G401 (cell line): ENCODE measurements around the gene CNOT11. TPM values are rescaled to one million over a fixed set of nuclear protein-coding genes. Genes with fewer than 3 reads are reported as not detected.
"Not testable (repeated sequence)": the region's sequence is repeated elsewhere in the genome, so short reads cannot be mapped to it uniquely, and the experiment has no call there.

Experiments used
- DNase-seq: peaks from one replicate; pipeline ENCODE4 v3.0.0-alpha.2; 2015; ENCODE audit warnings: low spot score
- in situ Hi-C: cut with HindIII; loops from 2 replicates; pipeline ENCODE4 v1.10.0; 2016; ENCODE audit warnings: low sequenced_read_pairs, mixed read lengths
- total RNA-seq: library from RNA; depleted of rRNA; stranded (reverse); fragments of >200 nt; shearing (Covaris generic); gene quantifications from 2 replicates; pipeline ENCODE4 v1.2.3, GENCODE V29; 2014

Gene CNOT11
- total RNA-seq, 1 experiment from 2014 or later, result 89.0 TPM

DNA sequence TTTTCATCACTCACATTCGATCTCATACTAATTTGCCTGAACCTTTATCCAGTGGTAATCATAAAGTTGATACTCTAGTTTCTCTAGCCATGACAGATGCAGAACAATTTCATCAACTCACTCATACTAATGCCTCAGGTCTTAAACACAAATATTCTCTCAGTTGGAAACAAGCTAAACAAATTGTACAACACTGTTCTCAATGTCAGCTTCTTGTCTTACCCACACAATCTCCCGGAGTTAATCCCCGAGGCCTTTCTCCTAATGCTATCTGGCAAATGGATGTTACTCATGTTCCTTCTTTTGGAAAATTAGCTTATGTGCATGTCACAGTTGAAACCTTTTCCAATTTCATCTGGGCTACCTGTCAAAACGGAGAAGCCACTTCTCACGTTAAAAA lies 11.5 kb upstream of the CNOT11 start:
- in situ Hi-C loops, result no loop called here

DNA sequence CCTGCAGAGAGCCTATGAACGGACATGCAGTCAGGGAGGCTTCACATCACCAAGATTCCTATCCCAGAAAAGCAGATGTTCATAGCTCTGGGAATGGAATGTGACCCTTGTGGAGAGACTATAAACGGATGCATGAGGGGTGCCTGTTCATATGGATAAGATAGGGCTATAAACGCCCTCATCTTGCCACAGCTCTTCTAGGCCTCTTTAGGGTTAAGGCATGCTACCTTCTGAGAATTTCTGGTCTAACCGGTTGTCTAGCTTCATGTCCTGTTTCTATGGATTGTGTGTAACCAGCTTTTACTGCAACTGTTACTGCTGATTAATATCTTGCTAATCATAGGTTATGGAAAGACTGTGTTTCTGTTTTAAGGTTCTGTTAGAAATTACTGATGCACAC lies 8.3 kb upstream of the CNOT11 start:
- in situ Hi-C loops, DNase-seq: not testable (repeated sequence)

More for the DNA sequence above, 11.5 kb upstream of the CNOT11 start:
- no peak for DNase-seq

DNA sequence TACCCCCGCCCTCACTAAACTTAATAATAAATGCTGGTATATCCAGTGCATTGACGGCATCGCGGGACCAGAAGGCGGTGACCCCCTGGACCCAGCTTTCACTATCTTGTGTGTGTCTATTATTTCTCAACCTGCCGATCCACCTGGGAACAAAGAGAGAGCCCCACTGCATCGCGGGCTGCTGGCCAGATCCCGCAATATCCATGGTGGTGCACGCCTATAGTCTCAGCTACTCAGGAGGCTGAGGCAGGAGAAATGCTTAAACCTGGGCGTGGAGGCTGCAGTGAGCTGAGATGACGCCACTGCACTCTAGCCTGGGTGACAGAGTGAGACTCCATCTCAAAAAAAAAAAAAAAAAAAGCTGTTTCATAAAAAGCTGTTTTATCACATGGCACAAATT lies 7.8 kb upstream of the CNOT11 start:
- DNase-seq, in situ Hi-C loops: not testable (repeated sequence)

DNA sequence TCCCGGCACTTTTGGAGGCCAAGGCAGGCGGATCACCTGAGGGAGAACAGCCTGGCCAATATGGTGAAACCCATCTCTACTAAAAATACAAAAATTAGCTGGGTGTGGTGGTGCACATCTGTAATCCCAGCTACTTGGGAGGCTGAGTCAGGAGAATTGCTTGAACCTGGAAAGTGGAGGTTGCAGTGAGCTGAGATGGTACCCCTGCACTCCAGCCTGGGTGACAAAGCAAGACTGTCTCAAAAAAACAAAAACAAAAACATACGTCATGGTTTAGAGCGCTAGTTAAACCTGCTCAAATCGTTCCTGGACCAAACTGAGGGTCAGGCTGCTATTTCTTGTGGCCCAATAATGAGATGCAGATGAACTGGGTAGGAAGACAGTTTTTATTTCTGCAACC lies 7.2 kb upstream of the CNOT11 start:
- in situ Hi-C loops, DNase-seq: not testable (repeated sequence)

DNA sequence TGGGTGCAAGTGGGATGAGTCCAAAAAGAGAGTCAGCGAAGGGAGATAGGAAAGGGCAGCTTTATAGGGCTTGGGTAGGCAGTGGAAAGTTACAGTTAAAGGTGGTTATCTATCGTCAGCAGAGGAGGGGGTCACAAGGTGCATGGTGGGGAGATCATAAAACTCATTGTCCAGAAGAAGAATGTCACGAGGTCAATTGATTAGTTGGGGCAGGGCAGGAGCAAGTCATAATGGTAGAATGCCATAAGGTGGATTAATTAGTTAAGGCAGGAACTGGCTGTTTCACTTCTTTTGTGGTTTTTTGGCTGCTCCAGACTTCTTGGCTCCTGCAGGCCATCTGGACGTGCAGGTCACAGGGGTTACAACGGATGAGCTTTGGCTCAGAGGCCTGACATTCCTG lies 3.9 kb upstream of the CNOT11 start:
- in situ Hi-C loops, result not testable (repeated sequence)

DNA sequence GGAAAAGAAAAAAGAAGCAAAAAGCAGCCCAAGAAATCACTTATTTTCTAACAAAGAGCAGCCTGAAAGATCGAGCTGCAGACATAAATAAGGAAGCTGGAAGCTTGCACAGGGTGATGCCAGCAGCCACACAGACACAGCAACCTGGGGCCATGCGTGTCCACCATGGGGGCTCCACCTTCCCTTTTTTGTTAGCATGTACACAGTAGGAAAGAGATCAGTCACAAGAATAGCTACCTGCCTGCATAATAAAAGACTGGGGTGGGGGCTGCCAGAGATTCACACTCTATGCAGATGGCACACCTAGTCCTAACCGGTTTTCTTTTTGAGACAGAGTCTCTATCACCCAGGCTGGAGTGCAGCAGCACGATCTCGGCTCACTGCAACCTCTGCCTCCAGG lies 2.9 kb upstream of the CNOT11 start:
- in situ Hi-C loops, result no loop called here
- DNase-seq, result no peak

More for the DNA sequence above, 3.9 kb upstream of the CNOT11 start:
- DNase-seq, result not testable (repeated sequence)

DNA sequence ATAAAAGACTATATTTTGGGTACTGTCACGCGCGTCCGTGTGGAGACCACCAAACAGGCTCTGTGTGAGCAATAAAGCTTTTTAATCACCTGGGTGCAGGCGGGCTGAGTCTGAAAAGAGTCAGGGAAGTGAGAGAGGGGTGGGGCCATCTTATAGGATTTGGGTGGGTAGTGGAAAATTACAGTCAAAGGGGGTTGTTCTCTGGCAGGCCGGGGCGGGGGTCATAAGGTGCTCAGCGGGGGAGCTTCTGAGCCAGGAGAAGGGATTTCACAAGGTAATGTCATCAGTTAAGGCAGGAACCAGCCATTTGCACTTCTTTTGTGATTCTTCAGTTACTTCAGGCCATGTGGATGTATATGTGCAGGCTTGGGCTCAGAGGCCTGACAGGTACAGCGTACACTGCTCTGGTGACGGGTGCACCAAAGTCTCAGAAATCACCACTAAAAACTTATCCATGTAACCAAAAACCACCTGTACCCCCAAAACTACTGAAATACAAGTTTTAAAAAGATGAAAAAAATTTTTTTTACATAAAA lies 1.4 kb upstream of the CNOT11 start:
- DNase-seq, in situ Hi-C loops: not testable (repeated sequence)

DNA sequence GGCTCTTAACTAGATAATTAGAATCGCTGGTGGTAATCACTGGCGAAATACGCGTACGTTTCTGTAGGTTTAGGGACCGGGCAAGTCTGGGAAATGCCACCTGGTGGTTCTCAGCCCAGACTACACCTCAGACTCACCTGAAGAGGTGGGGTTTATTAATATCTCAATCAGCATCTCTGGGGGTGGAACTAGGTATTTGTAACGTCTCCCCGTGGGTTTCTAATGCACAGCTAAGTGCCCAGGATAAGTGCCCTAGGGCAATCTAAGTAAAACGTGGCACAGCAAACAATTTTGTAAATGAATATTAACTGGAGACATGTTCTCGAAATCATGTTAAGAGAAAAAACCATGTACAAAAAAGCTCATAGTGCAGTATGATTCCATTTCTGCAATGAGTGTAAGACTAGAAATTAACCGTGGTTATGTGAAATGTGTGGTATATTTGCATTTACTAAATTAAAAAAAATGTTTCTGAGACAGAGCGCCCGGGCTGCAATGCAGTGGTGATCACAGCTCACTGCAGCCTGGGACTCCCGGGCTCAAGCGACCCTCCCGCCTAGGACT lies 760 bp upstream of the CNOT11 start:
- peak; percentile 52 for DNase-seq
- in situ Hi-C loops, result no loop called here

DNA sequence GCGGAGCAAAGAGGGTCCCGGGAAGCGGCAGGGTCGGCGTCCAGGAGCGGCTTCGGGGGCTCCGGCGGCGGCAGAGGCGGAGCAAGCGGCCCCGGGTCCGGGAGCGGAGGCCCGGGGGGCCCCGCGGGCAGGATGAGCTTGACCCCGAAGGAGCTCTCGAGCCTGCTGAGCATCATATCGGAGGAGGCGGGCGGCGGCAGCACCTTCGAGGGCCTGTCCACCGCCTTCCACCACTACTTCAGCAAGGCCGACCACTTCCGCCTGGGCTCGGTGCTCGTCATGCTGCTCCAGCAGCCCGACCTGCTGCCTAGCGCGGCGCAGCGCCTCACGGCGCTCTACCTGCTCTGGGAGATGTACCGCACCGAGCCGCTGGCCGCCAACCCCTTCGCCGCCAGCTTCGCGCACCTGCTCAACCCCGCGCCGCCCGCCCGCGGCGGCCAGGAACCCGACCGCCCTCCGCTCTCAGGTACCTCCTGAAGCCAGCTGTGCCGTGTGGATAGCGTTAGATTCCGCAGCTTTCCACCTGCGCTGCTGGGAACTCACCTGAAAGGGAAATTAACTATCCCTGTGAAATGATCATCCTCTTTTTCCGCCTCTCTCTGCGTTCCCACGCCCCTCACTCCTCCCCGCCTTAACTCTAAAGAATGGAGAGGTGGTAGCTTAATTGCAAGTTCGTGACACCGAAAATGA lies 472 bp downstream of the CNOT11 start:
- in situ Hi-C loops, result no loop called here
- DNase-seq, result peak; percentile 49

DNA sequence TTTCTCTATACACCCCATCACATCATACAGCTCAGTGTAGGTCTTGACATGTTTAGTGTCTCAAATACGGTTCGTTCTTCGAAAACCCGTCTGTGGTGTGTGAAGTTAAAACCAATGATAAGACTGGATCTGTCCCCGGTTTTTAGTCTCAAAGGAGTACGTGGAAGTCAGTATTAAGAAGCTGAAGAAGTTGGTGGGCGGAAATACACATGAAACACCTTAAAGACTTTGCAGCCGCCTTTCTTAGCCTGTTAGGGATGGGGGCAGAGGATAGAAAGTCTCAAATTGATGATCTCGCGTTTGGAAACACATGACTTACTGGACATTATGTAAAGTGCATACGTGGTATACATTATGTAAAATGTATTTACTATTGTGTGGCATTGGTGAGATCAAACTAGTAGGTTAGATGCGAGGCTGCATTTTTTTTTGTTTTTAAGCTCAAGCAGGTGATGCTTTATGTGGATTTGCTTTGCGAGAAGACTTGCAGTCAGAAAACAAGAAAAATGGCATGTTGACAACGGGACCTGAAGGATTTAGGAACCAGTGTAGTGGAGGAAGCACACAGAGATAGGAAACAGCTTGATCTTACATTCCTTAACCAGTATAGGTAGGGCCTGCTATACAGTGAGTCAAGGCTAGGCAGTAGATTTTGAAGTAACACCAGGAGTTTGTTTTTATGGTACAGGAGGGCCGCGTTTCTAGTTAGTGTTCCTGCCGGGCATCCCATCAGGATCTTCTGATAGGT lies 1.2 kb downstream of the CNOT11 start:
- DNase-seq, result no peak
- in situ Hi-C loops, result no loop called here

DNA sequence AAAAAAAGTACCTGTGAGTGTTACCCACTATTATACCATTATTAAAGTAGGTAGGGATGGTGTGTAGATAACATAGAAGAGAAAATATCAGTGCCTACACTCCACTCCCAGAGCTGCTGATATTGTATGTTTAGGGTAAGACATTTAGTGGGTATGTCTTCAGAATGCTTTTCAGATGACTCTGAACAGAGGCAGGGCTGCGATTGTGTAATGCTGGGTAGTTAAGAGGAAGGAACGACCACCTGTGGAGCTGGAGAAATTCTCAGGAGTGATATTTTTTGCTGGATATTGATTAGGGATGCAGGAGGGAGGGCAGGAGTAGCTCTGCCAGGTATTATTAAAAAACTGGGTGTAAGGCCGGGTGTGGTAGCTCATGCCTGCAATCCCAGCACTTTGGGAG lies 2.8 kb downstream of the CNOT11 start:
- DNase-seq, result no peak
- in situ Hi-C loops, result no loop called here

DNA sequence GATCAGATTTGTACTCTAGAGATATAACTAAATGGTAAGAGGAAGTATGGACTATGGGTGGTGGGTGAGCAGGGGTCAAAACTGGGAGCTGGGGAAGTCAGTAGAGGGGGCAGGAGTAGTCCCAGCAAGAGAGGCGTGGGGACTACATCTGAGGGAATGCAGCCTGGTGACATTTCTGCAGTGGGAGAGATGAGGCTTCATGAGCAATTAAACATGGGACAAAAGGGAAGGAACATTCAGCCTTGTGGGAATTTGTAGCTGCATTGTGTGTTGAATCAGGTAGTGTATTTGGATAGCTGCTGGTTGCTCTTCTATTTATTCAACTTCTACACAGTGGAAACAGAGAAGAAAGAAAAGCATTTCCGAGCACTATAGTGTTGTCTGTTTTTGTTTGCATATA lies 3.6 kb downstream of the CNOT11 start:
- in situ Hi-C loops, result no loop called here
- DNase-seq, result no peak

DNA sequence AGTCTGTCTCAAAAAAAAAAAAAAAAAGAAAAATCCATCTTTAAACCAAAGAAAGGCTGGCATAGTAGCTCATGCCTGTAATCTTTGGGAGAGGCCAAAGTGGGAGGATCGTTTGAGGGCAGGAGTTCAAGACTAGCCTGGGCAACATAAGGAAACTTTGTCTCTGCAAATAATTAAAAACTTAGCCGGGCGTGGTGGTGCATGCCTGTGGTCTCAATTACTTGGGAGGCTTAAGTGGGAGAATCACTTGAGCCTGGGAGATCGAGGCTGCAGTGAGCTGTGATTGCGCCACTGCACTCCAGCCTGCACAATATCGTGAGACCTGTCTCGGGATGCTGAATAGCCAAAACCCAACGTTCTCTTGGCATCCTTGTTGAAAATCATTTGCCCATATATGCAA lies 6.1 kb downstream of the CNOT11 start:
- in situ Hi-C loops, result no loop called here

DNA sequence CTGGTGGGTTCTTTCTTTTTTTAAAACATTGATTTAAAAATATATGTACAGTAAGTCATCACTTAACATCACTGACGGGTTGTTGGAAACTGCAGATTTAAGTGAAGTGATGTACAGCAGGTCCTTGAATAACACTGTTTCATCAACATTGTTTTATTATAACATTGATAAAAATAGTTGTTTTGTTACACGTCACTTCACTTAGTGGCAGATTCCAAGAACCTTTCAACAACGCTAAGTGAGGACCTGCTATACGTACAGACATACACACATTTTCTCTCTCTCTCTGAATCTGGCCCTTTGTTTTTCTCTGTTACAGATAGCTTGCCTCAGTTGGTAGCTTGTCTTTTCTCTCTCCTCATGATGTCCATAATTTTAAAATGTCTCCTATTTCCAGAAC lies 9.5 kb downstream of the CNOT11 start:
- in situ Hi-C loops, result no loop called here
- no peak for DNase-seq

More for the DNA sequence above, 6.1 kb downstream of the CNOT11 start:
- no peak for DNase-seq

DNA sequence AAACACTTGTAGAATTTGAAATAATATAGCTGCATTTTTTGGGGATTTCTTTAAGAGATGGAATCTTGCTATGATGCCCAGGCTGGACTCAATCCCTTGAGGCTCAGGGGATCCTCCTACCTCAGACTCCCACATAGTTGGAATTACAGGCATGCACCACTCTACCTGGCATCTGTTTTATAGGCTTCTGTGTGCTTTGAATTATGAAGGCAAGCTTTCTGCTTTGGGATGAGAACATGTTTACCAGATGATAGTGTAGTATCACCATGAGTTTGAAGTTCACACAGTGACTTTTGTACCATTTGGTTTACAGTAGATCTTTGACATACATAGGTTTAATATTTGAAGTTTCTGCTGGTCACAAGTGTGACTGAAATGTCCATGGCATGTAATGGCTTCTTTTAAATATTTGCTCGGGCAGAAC lies 10.7 kb downstream of the CNOT11 start:
- in situ Hi-C loops, result no loop called here
- DNase-seq, result no peak

DNA sequence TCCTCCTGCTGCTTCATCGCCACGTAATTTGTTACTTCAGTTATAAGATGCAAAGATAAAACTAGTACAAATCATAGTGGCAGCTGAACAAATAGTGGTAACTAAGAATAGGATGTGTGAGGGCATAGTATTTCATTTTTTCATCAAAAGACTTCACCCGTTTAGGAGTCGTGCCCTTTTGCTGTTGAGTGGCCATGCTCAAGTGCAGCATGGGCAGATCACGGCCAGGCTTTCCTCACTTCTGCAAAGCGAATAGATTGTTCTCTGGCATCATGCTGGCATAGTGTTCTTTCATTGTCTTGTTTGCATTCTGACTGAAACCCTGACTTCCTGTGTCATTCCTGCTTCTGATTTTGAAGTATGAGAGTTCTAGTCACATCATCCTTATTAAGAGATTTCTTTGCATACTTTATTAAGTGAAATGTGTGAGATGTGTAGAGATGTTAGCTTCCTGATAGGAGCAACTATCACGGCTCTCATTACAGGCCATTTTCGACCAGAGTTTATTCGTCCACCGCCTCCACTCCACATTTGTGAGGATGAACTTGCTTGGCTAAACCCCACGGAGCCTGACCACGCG lies 11.8 kb downstream of the CNOT11 start:
- no peak for DNase-seq
- in situ Hi-C loops, result no loop called here

DNA sequence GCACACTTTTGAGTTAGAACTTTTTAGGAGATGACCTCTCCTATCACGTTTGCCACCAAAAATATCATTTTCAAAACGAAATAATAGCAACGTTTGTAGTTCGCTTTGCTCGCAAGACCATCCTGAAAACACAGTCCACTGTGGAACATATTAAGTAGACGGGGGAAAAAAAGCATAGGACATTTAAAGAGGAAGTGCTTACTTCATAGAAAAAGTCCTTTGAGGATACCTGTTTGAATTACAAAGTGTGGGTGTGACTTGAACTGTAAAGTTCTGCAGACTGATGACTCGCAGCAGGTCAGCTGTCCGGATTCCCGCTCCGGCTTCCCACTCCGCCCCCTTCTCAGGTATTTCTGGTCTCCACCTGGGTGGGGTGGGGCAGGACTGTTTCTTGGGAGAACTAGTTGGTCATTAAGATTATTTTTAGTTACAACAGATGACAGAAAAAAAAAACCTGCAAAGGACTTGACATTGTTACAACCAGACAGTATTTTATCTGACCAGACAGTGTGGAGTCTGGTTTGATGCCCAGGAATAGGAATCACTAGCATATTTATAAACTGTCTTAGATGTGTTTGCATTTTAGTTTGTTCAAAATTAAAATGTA lies 13.3 kb downstream of the CNOT11 start:
- DNase-seq, result no peak

DNA sequence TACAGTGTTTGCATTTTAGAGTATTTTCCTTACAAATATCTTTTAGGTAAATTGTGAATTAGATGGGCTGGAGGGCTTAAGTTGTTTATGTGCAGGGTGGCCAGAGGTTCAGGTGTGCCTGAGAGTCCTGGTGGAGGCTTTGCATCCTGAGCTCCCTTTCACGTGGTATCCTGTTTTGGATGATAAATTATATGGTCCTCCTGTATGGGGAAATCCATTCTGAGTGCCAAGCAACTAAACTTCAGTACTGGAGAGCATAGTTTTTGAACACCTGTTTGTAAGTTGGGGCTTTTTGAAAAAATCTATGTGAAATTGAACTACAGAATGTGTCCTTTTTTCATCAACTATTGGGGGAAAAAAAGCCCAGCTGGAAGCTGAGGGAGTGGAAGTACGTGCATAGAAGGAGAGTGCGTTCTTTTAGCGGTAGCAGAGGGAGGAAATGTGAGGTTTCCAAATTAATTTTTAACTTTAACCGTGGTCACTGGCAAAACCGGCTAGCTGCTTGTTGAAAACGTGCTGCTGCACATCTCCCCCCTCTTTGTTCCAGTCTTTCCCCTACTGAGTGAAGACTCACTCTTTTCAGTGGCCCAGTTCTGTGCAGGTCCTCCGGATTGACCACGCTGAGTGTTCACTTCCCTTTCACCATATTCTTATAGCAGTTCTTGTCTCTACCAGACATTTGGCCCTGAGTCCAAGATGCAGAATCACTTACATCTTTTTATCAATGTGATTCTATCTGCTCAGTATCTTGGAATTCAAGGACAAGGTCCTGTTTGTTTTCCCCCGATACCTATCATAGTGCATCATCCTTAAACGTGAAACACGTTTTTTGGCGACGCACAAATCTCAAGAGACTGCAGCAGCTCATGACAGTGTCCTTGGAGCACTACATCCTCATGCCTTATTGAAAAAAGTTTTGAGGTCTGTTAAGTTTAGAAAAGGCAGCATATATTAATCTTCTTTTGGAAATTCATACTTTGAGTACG lies 15.3 kb downstream of the CNOT11 start:
- no peak for DNase-seq
- in situ Hi-C loops, result no loop called here

More for the DNA sequence above, 13.3 kb downstream of the CNOT11 start:
- in situ Hi-C loops, result no loop called here
